ENCODE measurements around the gene MUC13.

- TF ChIP-seq, protein P1, sequence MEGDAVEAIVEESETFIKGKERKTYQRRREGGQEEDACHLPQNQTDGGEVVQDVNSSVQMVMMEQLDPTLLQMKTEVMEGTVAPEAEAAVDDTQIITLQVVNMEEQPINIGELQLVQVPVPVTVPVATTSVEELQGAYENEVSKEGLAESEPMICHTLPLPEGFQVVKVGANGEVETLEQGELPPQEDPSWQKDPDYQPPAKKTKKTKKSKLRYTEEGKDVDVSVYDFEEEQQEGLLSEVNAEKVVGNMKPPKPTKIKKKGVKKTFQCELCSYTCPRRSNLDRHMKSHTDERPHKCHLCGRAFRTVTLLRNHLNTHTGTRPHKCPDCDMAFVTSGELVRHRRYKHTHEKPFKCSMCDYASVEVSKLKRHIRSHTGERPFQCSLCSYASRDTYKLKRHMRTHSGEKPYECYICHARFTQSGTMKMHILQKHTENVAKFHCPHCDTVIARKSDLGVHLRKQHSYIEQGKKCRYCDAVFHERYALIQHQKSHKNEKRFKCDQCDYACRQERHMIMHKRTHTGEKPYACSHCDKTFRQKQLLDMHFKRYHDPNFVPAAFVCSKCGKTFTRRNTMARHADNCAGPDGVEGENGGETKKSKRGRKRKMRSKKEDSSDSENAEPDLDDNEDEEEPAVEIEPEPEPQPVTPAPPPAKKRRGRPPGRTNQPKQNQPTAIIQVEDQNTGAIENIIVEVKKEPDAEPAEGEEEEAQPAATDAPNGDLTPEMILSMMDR (IDR thresholded peaks at IDR 0.05; ENCODE audit: borderline replicate concordance, extremely low read depth, low read length, poor library complexity, severe bottlenecking) = no peak
- TF ChIP-seq EZH2 (IDR thresholded peaks at IDR 0.05; ENCODE audit: borderline replicate concordance, low read depth, low read length, severe bottlenecking) = no peak
These were observed 41.8 kb upstream of the MUC13 start for GRCh38 chr3:124976383-124976782.
